HCT116 (cell line): ENCODE data around the gene SLC30A3. TPM values are rescaled to one million over a fixed set of nuclear protein-coding genes. Genes with fewer than 3 reads are reported as not detected.

ENCODE experiments used
- ATAC-seq: fragments of 200-7000 bp; cut with Tn5 transposase; 2 replicates; pipeline ENCODE4 v1.9.1; 2020; ENCODE audit warnings: mild to moderate bottlenecking, moderate library complexity
- BruUV-seq: library from RNA; stranded (reverse); fragments of 400-500 nt; replicated peaks from 2 replicates; lab custom pipeline; 2021; lab: Mats Ljungman, UMichigan
- CTCF ChIA-PET: fragments of 300-600 bp; sonication (Branson Sonifier 250); formaldehyde crosslinking; loops from one replicate; lab custom pipeline; 2021; ENCODE audit warnings: antibody characterized with exemption; lab: Charles Lee
- POLR2A ChIA-PET: fragments of 300-600, 350-600 bp; sonication (Branson Sonifier 250); formaldehyde crosslinking; loops from one replicate; lab custom pipeline; 2021; ENCODE audit warnings: antibody characterized with exemption; lab: Charles Lee
- RAD21 ChIA-PET, 2 experiments: fragments of 300-600 bp; sonication (Branson Sonifier 250); formaldehyde crosslinking; loops; one replicate each; lab custom pipeline; 2023; ENCODE audit warnings: low total read pairs in 2 of 2; ENCODE audit not compliant: uncharacterized antibody in 2 of 2, unreplicated experiment in 2 of 2, low non-redundant PET in 1 of 2; lab: Charles Lee
- DNase-seq: peaks from one replicate; pipeline ENCODE4 v3.0.0-alpha.2; 2010; ENCODE audit warnings: low read depth, low spot score
- H2AFZ ChIP-seq: fragments of 200-600 bp; shearing (Covaris generic), sonication (generic); 2 replicates; pipeline ENCODE4 v1.6.1; 2017; ENCODE audit warnings: low read depth, mixed run types, mixed read lengths, antibody characterized with exemption, low read length; ENCODE audit not compliant: poor library complexity, severe bottlenecking
- H3K27ac ChIP-seq: 2 replicates; pipeline ENCODE4 v1.5.1; 2012; ENCODE audit warnings: low read depth, low read length
- H3K27me3 ChIP-seq: fragments of 200-600 bp; sonication (generic); 2 replicates; pipeline ENCODE4 v1.6.1; 2016; ENCODE audit warnings: mixed run types, low read length, mixed read lengths; ENCODE audit not compliant: insufficient read depth
- H3K36me3 ChIP-seq, 2 experiments: fragments of 200-500 bp in 1 of 2; fragments of 200-600 bp in 1 of 2; sonication (Bioruptor generic) in 1 of 2; sonication (generic) in 1 of 2; 2 replicates each; pipeline versions ENCODE4 v1.5.1 to v1.6.1; 2014 to 2016; ENCODE audit warnings: low read length in 2 of 2, inconsistent platforms in 1 of 2, mixed read lengths in 1 of 2, mixed run types in 1 of 2; ENCODE audit not compliant: insufficient read depth in 2 of 2, control insufficient read depth in 1 of 2
- H3K4me1 ChIP-seq, 2 experiments: fragments of 200-600 bp in 1 of 2; sonication (generic) in 1 of 2; 2 replicates each; pipeline versions ENCODE4 v1.5.1 to v1.6.1; 2012 to 2017; ENCODE audit warnings: low read length in 2 of 2, inconsistent platforms in 1 of 2, mild to moderate bottlenecking in 1 of 2, mixed read lengths in 1 of 2, mixed run types in 1 of 2, moderate library complexity in 1 of 2; ENCODE audit not compliant: insufficient read depth in 2 of 2, control insufficient read depth in 1 of 2
- H3K4me2 ChIP-seq: fragments of 200-600 bp; sonication (generic); 2 replicates; pipeline ENCODE4 v1.6.1; 2017; ENCODE audit warnings: mixed run types, low read length, mixed read lengths
- H3K4me3 ChIP-seq, 2 experiments: fragments of 200-600 bp in 1 of 2; sonication (generic) in 1 of 2; replicated peaks in 1 of 2; 2 replicates each; pipeline ENCODE4 v1.5.1; 2011 to 2016; ENCODE audit warnings: low read length in 2 of 2, control low read depth in 1 of 2, low read depth in 1 of 2, mild to moderate bottlenecking in 1 of 2, mixed read lengths in 1 of 2, mixed run types in 1 of 2
- H3K79me2 ChIP-seq: fragments of 200-600 bp; sonication (generic); 2 replicates; pipeline ENCODE4 v1.6.1; 2017; ENCODE audit warnings: mild to moderate bottlenecking, mixed run types, low read length, moderate library complexity, mixed read lengths; ENCODE audit not compliant: insufficient read depth
- H3K9ac ChIP-seq: fragments of 200-600 bp; sonication (generic); 2 replicates; pipeline ENCODE4 v1.6.1; 2016; ENCODE audit warnings: low read length, mixed read lengths
- H3K9me2 ChIP-seq: fragments of 200-600 bp; sonication (generic), shearing (Covaris generic); 2 replicates; pipeline ENCODE4 v1.6.1; 2017; ENCODE audit warnings: mixed run types, mild to moderate bottlenecking, moderate library complexity; ENCODE audit not compliant: insufficient read depth
- H3K9me3 ChIP-seq, 2 experiments: fragments of 200-500 bp in 1 of 2; fragments of 200-600 bp in 1 of 2; sonication (Bioruptor generic) in 1 of 2; sonication (generic) in 1 of 2; 2 replicates each; pipeline ENCODE4 v1.6.1; 2014 to 2017; ENCODE audit warnings: low read length in 2 of 2, mixed read lengths in 2 of 2, inconsistent platforms in 1 of 2, low read depth in 1 of 2, mild to moderate bottlenecking in 1 of 2, mixed run types in 1 of 2, moderate library complexity in 1 of 2; ENCODE audit not compliant: control insufficient read depth in 1 of 2, insufficient read depth in 1 of 2
- H4K20me1 ChIP-seq: fragments of 200-600 bp; sonication (generic), shearing (Covaris generic); 2 replicates; pipeline ENCODE4 v1.6.1; 2017; ENCODE audit warnings: mixed run types, mild to moderate bottlenecking, moderate library complexity; ENCODE audit not compliant: insufficient read depth
- CBX3 ChIP-seq: IDR thresholded peaks from 2 replicates; pipeline ENCODE4 v1.6.1; 2012; ENCODE audit warnings: low read depth
- EGR1 ChIP-seq: IDR thresholded peaks from 2 replicates; pipeline ENCODE4 v1.6.1; 2012; ENCODE audit warnings: low read depth
- EZH2 ChIP-seq: fragments of 200-600 bp; sonication (generic); IDR thresholded peaks from 2 replicates; pipeline ENCODE4 v1.6.1; 2017; ENCODE audit warnings: antibody characterized with exemption, mixed run types
- FOSL1 ChIP-seq: IDR thresholded peaks from 2 replicates; pipeline ENCODE4 v1.6.1; 2012; ENCODE audit warnings: low read depth
- POLR2AphosphoS5 ChIP-seq: IDR thresholded peaks from 2 replicates; pipeline ENCODE4 v1.6.1; 2011; ENCODE audit warnings: mild to moderate bottlenecking, low read depth, low read length, moderate library complexity
- SIN3A ChIP-seq: IDR thresholded peaks from 2 replicates; pipeline ENCODE4 v1.6.1; 2012; ENCODE audit warnings: low read depth
- SRF ChIP-seq: IDR thresholded peaks from 2 replicates; pipeline ENCODE4 v1.6.1; 2012; ENCODE audit warnings: low read depth
- TCF7L2 ChIP-seq: IDR thresholded peaks from 2 replicates; pipeline ENCODE4 v1.7.0; 2011; ENCODE audit warnings: borderline replicate concordance, inconsistent platforms; ENCODE audit not compliant: insufficient read depth, insufficient read length; ENCODE audit errors: extremely low read depth
- YY1 ChIP-seq: IDR thresholded peaks from 2 replicates; pipeline ENCODE4 v1.6.1; 2011; ENCODE audit warnings: low read length, low read depth, moderate library complexity, mild to moderate bottlenecking; ENCODE audit not compliant: insufficient replicate concordance; ENCODE audit errors: extremely low read depth
- ZNF274 ChIP-seq: fragments of 200-500 bp; sonication (Bioruptor generic); IDR thresholded peaks from 2 replicates; pipeline ENCODE4 v1.6.1; 2014; ENCODE audit warnings: mild to moderate bottlenecking, low read depth, low read length, inconsistent platforms
- intact Hi-C: fragments of 100-400 bp; cut with micrococcal nuclease; formaldehyde crosslinking; loops from 2 replicates; pipeline ENCODE4 v1.10.0; 2022
- total RNA-seq: library from RNA; stranded (reverse); gene quantifications from one replicate; pipeline ENCODE4 v1.2.1, GENCODE V29; 2021; ENCODE audit not compliant: unreplicated experiment
- TF ChIP-seq, protein P1 (sequence below), 3 experiments: fragments of 200-600 bp in 1 of 3; sonication (generic) in 1 of 3; IDR thresholded peaks in 2 of 3; conservative IDR thresholded peaks in 1 of 3; 2 replicates each; pipeline ENCODE4 v1.5.1; 2012 to 2017; ENCODE audit warnings: low read depth in 2 of 3, low read length in 2 of 3, antibody characterized with exemption in 1 of 3, borderline replicate concordance in 1 of 3, control low read depth in 1 of 3, mild to moderate bottlenecking in 1 of 3, mixed read lengths in 1 of 3, mixed run types in 1 of 3, moderate library complexity in 1 of 3; ENCODE audit not compliant: insufficient read depth in 1 of 3
- TF ChIP-seq, protein P2 (sequence below): IDR thresholded peaks from 2 replicates; pipeline ENCODE4 v1.6.1; 2012
- TF ChIP-seq, protein P3 (sequence below): IDR thresholded peaks from 2 replicates; pipeline ENCODE4 v1.6.1; 2011; ENCODE audit warnings: mild to moderate bottlenecking, low read length, moderate library complexity; ENCODE audit not compliant: insufficient replicate concordance; ENCODE audit errors: extremely low read depth

The SLC30A3 gene
- total RNA-seq, 1 experiment from 2014 or later: 20.5 TPM

DNA sequence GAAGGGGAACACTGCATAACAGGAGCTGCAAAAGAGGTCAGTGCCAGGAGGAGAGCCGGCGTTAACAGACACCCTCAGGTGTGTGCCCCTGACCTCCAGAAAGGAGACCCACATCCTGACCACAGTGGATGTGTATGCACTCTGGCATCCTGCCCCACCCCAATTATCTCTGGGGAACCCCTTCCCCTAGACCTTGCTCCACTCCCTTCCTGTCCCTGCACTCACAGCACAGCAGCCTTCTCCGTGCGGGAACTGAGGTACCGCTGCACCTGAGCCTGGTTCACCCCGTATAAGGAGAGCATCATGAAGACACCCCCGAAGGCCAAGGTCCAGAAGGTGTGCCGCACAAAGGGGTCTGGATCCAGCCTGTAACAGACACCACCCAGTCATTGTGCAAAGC, 58.3 kb downstream of the SLC30A3 start:
- ChIA-PET POLR2A (no interaction called here), CTCF (no interaction called here), RAD21 (no interaction called here)
- no peaks in the 10 kb centered on the region for H3K9me2 ChIP-seq
- intact Hi-C loops: no loop called here
- H3K36me3 ChIP-seq: peaks cover 29 to 66% of the 10 kb centered on the region in 2 experiments; a peak in 2 of 4 replicates
- H3K9me3 ChIP-seq: no peaks in the 10 kb centered on the region
- no peak overlapping the region for H3K4me2 ChIP-seq
- no peak overlapping the region for H2AFZ ChIP-seq
- no peak overlapping the region for H3K9ac ChIP-seq
- H4K20me1 ChIP-seq: no peaks in the 10 kb centered on the region
- H3K79me2 ChIP-seq: peaks cover 14% of the 10 kb centered on the region; the same call in 1 of the 2 replicates
- no peak overlapping the region for H3K27ac ChIP-seq
- no peak for DNase-seq
- TF ChIP-seq SIN3A: no peak
- TF ChIP-seq, protein P1, sequence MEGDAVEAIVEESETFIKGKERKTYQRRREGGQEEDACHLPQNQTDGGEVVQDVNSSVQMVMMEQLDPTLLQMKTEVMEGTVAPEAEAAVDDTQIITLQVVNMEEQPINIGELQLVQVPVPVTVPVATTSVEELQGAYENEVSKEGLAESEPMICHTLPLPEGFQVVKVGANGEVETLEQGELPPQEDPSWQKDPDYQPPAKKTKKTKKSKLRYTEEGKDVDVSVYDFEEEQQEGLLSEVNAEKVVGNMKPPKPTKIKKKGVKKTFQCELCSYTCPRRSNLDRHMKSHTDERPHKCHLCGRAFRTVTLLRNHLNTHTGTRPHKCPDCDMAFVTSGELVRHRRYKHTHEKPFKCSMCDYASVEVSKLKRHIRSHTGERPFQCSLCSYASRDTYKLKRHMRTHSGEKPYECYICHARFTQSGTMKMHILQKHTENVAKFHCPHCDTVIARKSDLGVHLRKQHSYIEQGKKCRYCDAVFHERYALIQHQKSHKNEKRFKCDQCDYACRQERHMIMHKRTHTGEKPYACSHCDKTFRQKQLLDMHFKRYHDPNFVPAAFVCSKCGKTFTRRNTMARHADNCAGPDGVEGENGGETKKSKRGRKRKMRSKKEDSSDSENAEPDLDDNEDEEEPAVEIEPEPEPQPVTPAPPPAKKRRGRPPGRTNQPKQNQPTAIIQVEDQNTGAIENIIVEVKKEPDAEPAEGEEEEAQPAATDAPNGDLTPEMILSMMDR (IDR thresholded peaks at IDR 0.05 in 2 of 3, conservative IDR thresholded peaks at IDR 0.05 in 1 of 3; ENCODE audit: borderline replicate concordance in 1 of 3, insufficient read depth in 1 of 3, low read depth in 2 of 3, low read length in 2 of 3): no peak
- TF ChIP-seq, all 23 proteins: peak for 0
- Histone ChIP-seq H3K4me1 (no peaks in the 10 kb centered on the region), H3K4me3 (no peak overlapping the region), H3K27me3 (no peaks in the 10 kb centered on the region)
- BruUV-seq: no TSS peak
- no peak for ATAC-seq

DNA sequence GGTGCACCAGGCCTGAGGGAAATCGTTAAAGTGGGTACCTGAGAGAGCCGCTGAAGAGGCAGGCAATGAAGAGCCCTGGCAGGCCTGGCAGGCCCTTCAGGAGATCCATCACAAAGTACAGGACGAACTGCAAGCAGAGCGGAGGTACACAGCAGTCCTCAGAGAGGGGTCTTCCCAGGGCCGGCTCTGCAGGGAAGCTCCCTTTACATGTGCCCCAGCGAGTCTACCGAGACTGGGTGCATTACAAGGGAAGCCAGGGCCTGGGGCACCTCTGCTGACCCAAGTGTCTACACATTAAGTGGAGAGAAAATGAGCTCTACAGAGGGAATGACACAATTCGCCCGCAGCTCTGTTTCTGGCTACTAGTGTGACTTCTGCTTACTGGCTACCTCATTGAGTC, 59.1 kb downstream of the SLC30A3 start:
- H3K4me3 ChIP-seq: no peak overlapping the region
- no peaks in the 10 kb centered on the region for H3K9me3 ChIP-seq
- H3K36me3 ChIP-seq: peaks cover 26 to 68% of the 10 kb centered on the region in 2 experiments; a peak in 2 of 4 replicates
- H3K9ac ChIP-seq: no peak overlapping the region
- intact Hi-C loops: no loop called here
- H3K4me2 ChIP-seq: no peak overlapping the region
- RAD21 ChIA-PET: no interaction called here
- BruUV-seq: no TSS peak
- H4K20me1 ChIP-seq: no peaks in the 10 kb centered on the region
- CTCF ChIA-PET: no interaction called here
- H3K27me3 ChIP-seq: no peaks in the 10 kb centered on the region
- H3K79me2 ChIP-seq: peaks cover 9% of the 10 kb centered on the region; the same call in 1 of the 2 replicates
- H3K9me2 ChIP-seq: no peaks in the 10 kb centered on the region
- POLR2A ChIA-PET: no interaction called here
- no peak overlapping the region for H3K27ac ChIP-seq
- DNase-seq: no peak
- no peak overlapping the region for H2AFZ ChIP-seq
- ATAC-seq: no peak
- no peaks in the 10 kb centered on the region for H3K4me1 ChIP-seq
- TF ChIP-seq SIN3A (no peak), FOSL1 (no peak), CBX3 (no peak), POLR2AphosphoS5 (no peak), TCF7L2 (no peak), YY1 (no peak), EGR1 (no peak), SRF (no peak), EZH2 (no peak), ZNF274 (no peak)
- TF ChIP-seq, protein P2, sequence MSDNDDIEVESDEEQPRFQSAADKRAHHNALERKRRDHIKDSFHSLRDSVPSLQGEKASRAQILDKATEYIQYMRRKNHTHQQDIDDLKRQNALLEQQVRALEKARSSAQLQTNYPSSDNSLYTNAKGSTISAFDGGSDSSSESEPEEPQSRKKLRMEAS: no peak
- TF ChIP-seq, protein P3, sequence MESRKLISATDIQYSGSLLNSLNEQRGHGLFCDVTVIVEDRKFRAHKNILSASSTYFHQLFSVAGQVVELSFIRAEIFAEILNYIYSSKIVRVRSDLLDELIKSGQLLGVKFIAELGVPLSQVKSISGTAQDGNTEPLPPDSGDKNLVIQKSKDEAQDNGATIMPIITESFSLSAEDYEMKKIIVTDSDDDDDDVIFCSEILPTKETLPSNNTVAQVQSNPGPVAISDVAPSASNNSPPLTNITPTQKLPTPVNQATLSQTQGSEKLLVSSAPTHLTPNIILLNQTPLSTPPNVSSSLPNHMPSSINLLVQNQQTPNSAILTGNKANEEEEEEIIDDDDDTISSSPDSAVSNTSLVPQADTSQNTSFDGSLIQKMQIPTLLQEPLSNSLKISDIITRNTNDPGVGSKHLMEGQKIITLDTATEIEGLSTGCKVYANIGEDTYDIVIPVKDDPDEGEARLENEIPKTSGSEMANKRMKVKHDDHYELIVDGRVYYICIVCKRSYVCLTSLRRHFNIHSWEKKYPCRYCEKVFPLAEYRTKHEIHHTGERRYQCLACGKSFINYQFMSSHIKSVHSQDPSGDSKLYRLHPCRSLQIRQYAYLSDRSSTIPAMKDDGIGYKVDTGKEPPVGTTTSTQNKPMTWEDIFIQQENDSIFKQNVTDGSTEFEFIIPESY: no peak
